Measurements from ENCODE around the gene DHFR. TPM values are rescaled to one million over a fixed set of nuclear protein-coding genes. Genes with fewer than 3 reads are reported as not detected.

DHFR gene
- total RNA-seq, 1 donor from 2014 or later: 9.0 TPM

- Histone ChIP-seq H3K9me3 (no peaks in the 10 kb centered on the region), H3K4me1 (no peaks in the 10 kb centered on the region), H3K27ac (no peak overlapping the region), H3K4me3 (no peak overlapping the region), H3K36me3 (no peaks in the 10 kb centered on the region), H3K27me3 (no peaks in the 10 kb centered on the region)
- DNase-seq (no peak), ATAC-seq (no peak)
- TF ChIP-seq CTCF (IDR thresholded peaks at IDR 0.05): no peak
- intact Hi-C loops (cut with DNase I): no loop called here
Measured at GRCh38 chr5:80625230-80625629, 29.6 kb downstream of the DHFR start.

- TF ChIP-seq CTCF (IDR thresholded peaks at IDR 0.05): no peak
- DNase-seq: no peak
- peak; percentile 70 for ATAC-seq
Measured at GRCh38 chr5:80623999-80624398, 30.8 kb downstream of the DHFR start.

GRCh38 chr5:80622756-80623155, 32.0 kb downstream of the DHFR start:
- Histone ChIP-seq H3K27me3 (no peaks in the 10 kb centered on the region), H3K27ac (no peak overlapping the region), H3K4me3 (no peak overlapping the region), H3K9me3 (no peaks in the 10 kb centered on the region), H3K36me3 (no peaks in the 10 kb centered on the region), H3K4me1 (no peaks in the 10 kb centered on the region)
- intact Hi-C loops (cut with DNase I): no loop called here
- no peak for TF ChIP-seq CTCF (IDR thresholded peaks at IDR 0.05)
- no peak for ATAC-seq
- DNase-seq: no peak

More at GRCh38 chr5:80623999-80624398, 30.8 kb downstream of the DHFR start:
- H3K27ac ChIP-seq: no peak overlapping the region
- H3K36me3 ChIP-seq: no peaks in the 10 kb centered on the region
- H3K4me1 ChIP-seq: no peaks in the 10 kb centered on the region
- H3K4me3 ChIP-seq: no peak overlapping the region
- H3K9me3 ChIP-seq: no peaks in the 10 kb centered on the region
- H3K27me3 ChIP-seq: no peaks in the 10 kb centered on the region
- intact Hi-C loops (cut with DNase I): no loop called here

GRCh38 chr5:80620211-80620610, 34.6 kb downstream of the DHFR start:
- Histone ChIP-seq H3K4me1 (no peaks in the 10 kb centered on the region), H3K36me3 (no peaks in the 10 kb centered on the region), H3K27ac (no peak overlapping the region), H3K27me3 (no peaks in the 10 kb centered on the region), H3K4me3 (no peak overlapping the region), H3K9me3 (no peaks in the 10 kb centered on the region)
- no peak for TF ChIP-seq CTCF (IDR thresholded peaks at IDR 0.05)
- intact Hi-C loops (cut with DNase I): no loop called here
- DNase-seq (no peak), ATAC-seq (peak; percentile 85)

- intact Hi-C loops (cut with DNase I): no loop called here
- no peak for DNase-seq
- Histone ChIP-seq H3K4me1 (no peaks in the 10 kb centered on the region), H3K27me3 (no peaks in the 10 kb centered on the region), H3K27ac (no peak overlapping the region), H3K9me3 (no peaks in the 10 kb centered on the region), H3K4me3 (no peak overlapping the region), H3K36me3 (no peaks in the 10 kb centered on the region)
- no peak for TF ChIP-seq CTCF (IDR thresholded peaks at IDR 0.05)
- ATAC-seq: no peak
Measured at GRCh38 chr5:80619086-80619485, 35.7 kb downstream of the DHFR start.

- H3K27ac ChIP-seq: no peak overlapping the region
- no peaks in the 10 kb centered on the region for H3K27me3 ChIP-seq
- no peaks in the 10 kb centered on the region for H3K4me1 ChIP-seq
- no peak overlapping the region for H3K4me3 ChIP-seq
- intact Hi-C loops (cut with DNase I): no loop called here
- H3K9me3 ChIP-seq: no peaks in the 10 kb centered on the region
- H3K36me3 ChIP-seq: no peaks in the 10 kb centered on the region
- no peak for DNase-seq
- TF ChIP-seq CTCF (IDR thresholded peaks at IDR 0.05): no peak
- ATAC-seq: peak; percentile 66
Measured at GRCh38 chr5:80618438-80618837, 36.3 kb downstream of the DHFR start.
